Limb (tissue), 2 donors: ENCODE results near the gene HSD11B2.
A peak's percentile ranks its signal among the peaks of the same experiment; 100 is the strongest.

Experiments
- DNase-seq, 2 donors: peaks; one replicate each; pipeline ENCODE4 v3.0.0-alpha.2; 2016; ENCODE audit errors: extremely low spot score in 2 of 2

HSD11B2 gene

DNA sequence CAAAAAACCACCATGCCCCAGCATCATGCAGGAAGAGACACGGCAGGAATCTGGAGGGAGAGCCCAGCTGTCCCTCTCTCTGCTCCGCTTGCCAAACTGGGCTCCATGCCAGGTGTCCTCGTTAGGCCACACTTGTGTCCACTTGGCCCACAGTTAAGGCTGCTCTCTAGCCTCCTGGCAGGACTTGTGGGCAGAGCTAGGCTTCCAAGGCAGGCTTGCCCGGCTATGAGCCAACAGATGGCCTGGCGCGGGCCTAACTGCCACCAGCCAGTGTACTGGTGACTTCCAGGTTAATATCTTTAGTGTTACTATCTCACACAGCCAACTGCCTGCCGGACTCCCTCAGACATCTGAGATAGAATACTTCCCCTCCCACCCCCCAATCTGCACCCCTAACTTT is 39.4 kb downstream of the HSD11B2 start:
- no peak for DNase-seq

DNA sequence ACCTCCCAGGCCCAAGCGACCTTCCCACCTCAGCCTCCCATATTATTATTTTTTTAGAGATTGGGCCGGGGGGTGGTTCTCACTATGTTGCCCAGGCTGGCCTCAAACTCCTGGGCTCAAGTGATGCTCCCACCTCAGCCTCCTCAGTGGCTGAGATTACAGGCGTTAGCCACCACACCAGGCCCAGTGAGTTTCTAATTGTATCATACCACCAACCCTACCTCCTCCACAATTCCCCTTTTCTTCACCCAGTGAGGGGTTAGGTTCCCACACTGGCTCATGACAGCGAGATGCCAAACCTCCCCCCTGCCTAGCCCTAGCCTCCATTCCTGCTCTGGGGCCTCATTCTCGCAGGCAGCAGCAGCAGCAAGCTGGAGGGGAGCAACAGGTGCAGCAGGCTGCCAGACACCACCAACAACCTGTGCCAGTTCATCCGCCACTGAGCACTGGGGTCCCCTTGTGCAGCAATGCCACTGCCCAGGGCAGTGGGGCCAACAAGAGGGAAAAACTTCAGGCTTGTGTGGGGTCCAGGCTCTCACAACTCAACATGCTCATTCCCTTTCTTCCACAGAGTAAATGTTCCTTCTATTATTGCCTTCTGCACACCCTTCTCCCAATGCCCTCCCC is 41.0 kb downstream of the HSD11B2 start:
- no peak for DNase-seq

DNA sequence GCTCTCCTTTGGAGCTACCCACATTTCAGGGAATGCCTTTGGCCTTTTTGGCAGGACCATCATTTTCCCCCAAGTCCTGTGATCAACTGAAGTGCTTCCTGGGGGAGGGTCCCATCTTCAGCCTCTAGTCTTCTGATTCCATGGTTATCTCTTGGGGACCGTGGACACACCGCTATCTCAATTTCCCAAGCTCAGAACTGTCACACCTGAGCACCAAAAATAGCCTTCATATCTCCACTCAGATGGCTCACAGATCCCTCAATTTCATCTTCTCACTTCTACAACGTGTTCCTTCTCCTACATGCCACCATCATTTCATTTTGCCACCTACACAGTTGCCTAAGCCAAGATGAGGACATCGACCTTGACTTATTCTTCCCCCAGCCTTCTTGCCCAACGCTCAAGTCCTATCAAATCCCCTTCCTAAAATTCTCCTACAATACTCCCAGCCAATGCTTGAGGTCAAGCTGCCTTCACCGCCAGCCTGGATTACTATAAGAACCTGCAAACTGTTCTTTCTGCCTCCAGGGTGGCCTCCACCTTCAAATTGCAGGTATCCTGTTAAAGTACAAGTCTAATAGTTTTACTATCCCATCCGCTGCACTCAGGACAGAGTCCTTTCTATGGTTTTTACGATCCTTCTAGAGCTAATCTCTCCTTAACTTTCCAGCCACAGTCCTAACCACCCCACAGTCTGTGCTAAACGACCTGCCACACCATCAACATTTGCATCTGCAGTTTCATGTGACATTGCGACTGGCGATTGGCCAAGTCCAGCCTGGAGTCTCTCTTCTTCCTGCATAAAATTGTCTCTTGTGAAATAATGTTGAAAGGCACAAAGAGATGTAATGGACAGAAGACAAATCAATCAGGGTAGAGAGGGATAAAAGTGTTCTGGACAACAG is 43.9 kb downstream of the HSD11B2 start:
- DNase-seq = no peak

DNA sequence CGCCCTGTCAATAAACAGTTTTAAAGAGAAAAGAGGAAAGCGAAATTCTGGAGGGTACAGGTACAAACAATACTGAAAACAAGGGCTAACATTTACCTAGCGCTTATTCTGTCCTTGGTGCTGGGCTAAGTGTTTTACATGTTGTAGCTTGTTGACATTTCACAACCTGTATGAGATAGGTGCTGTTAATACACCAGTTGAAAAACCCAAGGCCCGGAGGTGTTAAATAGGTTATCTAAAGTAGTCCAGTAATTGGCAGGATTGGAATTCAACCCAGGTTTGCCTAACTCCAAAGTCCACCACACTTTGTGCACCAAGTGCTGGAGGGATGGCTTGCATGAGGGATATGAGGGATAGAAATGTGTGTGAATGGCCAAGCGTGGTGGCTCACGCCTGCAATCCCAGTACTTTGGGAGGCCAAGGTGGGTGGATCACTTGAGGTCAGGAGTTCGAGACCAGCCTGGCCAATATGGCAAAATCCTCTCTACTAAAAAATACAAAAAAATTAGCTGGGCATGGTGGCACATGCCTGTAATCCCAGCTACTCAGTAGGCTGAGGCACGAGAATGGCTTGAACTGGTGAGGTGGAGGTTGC is 47.1 kb downstream of the HSD11B2 start:
- DNase-seq = no peak

DNA sequence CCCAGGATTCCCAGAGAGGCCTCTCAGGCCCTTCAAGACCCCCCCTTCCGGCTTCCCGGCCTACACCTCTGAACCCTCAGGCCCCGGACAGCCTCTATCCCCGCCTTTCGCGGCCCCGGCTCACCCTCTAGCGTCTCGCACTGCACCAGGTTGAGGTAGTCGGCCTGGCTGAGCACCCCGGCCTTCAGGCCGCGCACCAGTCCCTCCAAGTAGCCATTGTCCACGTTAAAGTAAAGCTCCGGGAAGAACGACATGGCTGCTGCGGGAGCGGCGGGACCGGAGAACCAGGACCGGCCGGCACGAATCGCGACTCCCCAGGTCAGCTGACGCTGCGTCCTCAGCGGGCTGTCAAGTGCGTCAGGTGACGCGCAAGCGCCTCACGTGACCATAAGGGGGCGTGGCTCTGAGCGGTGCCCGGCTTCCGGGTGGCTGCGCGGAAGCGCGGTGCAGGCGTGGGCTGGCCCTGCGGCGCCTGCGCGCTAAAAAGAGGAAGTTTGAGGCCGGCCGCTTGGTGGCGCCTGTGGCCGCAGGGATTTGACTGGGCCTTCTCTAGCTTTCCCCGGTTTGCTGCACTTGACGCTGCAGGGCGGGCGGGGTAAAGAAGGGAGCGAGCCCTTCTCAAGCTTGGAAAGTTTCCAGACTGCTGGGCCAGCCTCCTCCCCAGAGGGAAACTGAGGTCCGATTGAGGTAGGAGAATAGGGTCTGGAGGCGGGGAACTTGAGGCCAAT is 50.1 kb downstream of the HSD11B2 start, which contains the start of gene ATP6V0D1:
ATP6V0D1 (minus strand) TSS at position 325 of the 728 bp plus-strand sequence; CDS start at position 254, 71 bp downstream.
- DNase-seq = peak; percentile 98 to 99

DNA sequence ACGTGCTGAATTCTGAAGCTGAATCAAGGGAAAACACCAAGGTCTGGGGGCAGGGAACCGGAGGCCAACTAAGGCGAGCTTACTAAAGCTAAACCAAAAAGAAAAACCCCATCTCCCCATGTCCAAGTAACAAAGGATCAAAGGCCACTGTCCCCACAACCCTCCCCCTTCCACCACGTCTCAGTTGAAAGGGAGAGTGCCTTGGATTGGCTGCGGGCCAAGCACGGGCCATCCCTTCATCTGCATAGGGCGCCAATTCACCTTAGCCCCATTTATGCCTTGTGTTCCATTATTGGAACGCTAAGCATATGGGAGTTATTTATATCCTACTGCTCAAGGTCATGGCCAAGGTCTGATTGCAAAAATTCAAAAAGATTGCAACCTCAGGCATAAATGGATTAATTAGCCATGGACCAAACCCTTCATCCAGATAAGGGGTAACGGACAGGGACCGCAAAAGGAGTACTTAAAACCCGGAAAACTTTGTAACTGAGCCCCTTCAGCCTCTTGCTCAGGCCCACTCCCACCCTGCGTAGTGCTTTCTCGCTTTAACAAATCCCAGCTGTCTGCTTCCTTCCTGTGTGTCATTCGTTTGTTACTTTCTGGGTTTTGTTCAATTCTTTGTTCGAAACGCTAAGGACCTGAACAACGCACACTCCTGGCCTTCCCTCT is 50.8 kb downstream of the HSD11B2 start:
- no peak for DNase-seq

DNA sequence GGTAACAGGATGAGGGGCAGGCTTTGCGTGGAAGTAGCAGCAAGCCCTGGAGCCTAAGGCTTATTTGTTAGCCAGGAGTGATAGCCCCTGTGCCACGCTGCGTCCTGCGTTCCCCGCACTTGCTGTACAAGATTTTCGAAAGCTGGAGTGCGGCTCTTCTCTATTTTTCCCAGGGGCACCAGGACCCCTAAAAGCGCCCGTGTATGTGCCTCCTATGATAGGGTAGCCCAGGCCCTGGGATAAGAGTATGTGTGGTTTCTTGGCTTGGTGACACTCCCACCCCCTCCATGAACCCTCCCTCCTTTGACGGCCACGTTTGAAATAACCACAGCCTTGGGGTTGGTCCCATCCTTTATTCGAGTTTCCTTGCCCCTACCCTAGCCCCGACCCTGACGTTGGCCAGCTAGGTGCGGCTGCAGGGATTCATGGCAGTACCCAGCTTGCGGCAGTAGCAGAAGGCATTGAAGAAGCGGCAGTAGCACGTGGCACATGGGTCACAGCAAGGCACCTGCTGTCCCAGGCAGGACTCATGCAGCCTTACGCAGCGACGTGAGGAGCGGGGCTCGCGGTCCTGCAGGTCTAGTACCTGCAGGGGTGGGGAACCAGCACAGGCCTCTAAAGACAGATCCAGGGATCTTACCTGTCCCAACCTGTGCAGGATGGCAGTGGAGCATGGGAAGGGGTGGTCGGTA is 51.5 kb downstream of the HSD11B2 start:
- DNase-seq = no peak

DNA sequence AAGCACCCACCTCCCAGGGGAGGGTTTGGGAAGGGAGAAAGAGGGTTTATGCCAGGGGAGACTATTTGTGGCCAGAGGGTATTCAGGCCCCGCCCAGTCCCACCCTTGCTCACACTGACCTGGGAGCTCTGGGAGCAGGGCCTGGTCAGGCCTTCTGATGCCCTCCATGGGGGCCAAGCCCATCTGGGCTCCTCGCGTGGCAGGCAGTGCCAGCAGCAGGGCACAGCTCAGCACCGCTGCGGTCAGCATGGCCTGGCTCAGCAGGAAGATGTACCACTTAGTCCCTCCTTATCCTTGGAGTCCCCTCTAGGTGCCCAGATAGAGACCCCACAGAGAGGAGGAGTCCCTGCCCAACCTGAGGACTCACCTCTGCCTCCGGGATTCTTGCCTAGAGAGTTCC is 52.2 kb downstream of the HSD11B2 start, which contains the start of gene AGRP:
AGRP (minus strand) TSS at position 398 of the 400 bp plus-strand sequence; CDS start at position 249, 149 bp downstream.
- no peak for DNase-seq

DNA sequence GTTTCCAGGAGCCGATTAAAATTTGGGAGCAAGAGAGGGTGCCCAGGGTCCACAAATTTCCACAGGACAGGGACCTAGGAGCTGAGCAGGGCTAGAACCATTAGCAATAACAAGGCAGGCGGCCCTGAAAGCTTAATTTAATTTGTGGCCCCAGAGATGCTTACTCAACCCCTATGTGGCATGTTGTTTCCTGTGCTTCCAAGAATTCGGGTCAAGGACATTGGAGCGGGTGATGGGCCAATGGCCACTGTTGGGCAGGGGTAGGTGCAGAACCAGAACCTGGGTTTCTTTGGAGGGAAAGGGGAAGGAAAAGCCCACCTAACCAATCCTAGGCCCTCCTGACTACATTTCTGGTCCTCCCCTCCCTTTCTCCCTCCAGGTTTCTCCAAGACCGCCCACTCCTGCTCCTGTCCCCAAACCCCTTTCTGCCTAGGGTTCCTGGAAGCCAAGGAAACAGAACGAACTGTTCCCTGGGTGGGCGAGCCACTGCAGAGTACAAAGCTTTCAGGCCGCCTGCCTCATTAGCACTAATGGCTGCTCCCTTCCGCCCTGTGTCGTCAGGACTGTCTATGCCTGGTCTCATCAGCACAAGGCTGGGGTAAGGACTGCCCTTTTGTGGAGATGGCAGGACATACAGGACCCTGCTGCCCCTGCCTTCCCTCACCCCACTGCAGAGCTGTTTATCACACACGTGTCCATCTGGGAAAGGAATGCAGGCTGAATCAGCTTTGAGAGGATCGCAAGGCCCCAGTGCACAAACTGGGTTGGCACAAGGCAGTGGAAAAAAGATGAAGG is 53.0 kb downstream of the HSD11B2 start:
- DNase-seq = no peak

DNA sequence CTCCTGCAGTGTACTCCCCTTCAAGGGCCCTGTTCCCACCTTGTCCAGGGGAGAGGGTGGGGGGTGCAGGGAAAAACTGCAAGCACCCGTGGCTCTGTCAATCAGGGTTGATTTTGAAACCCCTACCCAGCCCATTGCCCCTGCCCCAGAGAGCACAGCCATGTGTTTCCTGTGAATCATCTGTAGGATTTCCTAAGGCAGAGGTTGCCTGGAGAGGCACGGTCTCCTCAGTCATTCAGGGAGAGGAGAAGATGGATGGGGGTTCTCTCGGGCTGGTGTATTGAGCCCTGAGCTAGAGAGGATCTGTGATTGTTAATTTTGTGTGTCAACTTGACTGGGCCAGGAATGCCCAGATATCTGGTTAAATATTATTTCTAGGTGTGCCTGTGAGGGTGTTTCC is 55.9 kb downstream of the HSD11B2 start:
- DNase-seq = no peak
